HG02981 (cell line): ENCODE results near the gene MAD1L1.

ENCODE experiments used
- ATAC-seq: cut with Tn5 transposase; IDR thresholded peaks from one replicate; pipeline ENCODE4 v1.9.1; 2021; ENCODE audit warnings: mild to moderate bottlenecking, moderate library complexity; ENCODE audit not compliant: unreplicated experiment

MAD1L1 gene

DNA sequence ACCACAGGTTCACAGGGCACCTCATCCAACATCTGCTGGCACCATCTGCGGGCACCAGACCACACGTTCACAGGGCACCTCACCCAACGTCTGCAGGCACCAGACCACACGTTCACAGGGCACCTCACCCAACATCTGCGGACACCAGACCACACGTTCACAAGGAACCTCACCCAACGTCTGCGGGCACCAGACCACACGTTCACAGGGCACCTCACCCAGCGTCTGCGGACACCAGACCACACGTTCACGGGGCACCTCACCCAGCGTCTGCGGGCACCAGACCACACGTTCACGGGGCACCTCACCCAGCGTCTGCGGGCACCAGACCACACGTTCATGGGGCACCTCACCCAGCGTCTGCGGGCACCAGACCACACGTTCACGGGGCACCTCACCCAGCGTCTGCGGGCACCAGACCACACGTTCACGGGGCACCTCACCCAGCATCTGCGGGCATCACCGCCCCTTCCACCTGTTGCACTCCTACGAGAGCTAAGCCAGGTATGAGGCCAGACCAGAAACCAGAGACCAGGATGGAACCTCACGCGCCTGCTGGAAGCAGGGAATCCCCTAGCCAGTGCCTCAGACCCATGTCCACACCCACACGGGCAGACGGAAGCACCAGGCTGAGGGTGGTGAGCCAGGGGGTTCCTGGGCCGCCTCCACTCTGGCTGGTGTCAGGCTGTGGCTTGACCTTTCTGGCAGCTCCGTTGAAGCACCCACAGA is 182.8 kb downstream of the MAD1L1 start:
- ATAC-seq, result no peak

DNA sequence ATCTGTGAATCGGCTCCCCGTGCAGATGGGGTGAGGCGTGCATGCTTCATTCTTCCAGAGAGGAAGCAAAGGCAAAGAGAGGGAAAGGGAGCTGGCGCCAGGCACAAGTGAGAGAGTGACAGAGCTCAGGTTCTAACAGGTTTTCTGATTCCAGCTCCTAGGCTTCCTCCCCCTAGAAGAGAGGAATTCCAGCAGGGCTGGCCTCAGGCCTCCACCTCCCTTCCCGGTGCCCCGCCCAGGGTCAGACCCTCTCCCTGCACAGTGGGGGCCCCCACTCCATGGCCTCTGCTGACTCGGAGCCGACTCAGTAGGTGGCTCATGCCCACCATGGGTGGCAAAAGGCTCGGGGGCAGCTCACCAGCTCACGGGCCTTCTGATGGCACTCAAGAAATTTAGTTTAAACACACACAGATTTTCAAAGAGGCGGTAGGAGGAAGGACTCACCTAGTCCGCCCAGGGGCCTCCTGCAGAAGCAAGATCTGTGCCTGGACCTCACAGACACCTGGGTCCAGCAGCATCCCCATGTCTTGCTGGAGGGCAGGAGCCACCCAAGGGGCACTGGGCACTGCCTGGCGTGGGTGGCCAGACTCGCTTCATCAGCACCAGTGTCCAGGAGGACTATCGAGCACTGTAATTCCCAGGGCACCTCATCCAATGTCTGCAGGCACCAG is 183.5 kb downstream of the MAD1L1 start:
- ATAC-seq, result no peak

DNA sequence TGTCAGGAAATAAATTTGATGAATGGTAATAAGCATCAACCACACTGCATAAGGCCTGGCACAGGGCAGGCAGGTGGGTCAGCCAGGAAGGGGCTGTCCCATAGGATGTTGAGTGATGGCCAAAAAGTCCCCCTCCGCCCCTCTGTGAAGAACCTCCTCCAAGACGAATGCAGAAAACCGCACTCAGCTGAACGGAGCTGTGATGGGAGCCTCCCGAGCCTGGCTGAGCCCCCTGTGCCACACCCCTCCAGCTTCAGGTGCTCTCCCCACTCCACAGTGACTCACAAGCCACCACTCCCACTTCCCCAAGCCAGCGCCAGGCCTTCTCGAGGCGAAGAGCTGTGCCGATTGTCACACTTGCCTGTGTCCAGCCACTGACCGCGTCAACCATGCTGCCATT is 184.2 kb downstream of the MAD1L1 start:
- ATAC-seq, result no peak

DNA sequence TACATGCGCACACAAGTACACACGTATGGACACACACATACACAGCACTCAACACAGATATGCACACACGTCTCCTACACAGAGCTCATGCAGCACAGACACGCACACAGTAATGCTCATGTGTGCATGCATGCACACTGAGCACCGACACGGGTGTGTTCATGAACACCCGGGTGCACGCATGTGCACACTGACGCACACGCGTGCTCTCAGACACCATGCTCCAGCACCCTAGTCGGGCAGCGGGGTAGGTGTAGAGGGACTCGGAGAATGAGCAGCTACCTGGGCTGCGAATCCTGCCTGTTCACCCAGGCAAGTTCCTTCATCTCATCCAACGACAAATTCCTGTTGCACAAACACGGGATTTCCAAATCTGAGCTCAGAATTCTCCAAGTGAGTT is 184.7 kb downstream of the MAD1L1 start:
- no peak for ATAC-seq

DNA sequence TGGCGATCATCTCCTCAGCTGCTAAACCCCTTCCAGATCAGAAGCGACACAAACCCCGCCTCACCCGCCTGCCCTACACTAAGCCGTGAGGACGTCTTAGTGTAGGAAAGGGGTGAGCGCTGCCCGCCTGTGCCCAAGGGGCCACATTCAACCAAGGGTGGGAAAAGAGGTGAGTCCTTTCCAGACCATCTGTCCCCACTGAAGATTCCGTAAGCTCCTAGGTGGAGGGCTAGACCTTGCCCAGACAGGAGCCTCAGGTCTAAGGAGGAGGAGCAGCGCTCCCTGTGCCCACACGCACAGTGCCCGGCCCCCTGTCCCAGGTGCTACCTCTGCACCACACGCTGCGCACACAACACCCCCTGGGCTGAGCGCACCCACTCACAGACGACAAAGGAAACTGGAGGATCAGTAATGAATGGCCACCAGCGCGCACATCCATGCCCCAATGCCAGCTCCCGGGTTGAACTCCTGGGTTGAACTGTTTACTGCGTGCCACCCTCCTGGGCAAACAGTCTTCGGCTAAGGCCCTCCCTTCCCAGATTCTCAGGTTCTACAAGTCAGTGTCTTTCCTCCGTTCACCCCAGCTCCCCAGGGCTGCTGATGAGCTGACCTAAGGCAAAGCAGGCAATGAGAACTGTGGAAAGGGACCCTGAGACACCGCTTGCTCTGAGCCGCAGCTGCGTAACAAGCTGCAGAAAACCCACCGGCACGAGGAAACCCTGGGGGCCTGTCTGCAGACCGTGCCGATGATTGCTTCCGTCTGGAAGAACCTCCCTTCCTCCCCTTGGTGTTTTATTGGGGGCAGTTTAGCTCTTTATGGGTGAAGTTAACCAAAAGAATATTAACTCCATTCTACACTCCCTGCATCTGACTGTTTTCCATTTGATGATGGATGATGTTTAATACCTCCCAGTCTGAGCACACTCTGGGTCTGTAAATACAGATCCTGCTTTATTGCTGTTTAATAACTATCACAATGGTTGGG is 185.9 kb downstream of the MAD1L1 start:
- ATAC-seq, result no peak

GRCh38 chr7:2045559-2046405 is 187.0 kb downstream of the MAD1L1 start:
- ATAC-seq, result no peak

DNA sequence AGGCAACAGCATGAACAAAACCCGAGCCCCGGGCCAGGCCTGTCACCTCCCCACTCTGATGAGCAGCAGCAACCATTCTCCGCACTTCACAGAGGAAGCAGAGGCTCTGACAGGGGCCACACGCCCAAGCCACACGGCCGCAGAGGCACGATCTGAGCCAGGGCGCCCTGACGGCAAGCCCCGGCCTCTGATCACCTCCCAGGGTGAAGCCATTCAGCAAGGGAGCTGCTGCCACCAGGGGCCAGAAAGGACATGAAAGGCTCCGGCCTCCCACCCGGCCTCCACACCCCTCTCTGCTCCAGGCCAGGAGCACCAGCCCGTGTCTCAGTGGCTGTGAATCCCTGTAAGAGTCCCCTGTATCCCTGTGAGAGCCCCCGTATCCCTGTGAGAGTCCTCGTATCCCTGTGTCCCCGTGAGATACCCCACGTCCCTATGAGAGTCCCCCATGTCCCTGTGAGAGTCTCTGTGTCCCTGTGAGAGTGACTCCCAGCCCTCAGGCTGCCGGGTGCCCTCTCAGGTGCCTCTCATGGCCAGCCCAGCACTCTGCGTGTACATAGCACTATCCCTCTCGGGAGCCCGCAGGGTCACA is 187.8 kb downstream of the MAD1L1 start:
- no peak for ATAC-seq

- no peak for ATAC-seq
Observed at GRCh38 chr7:2044311-2044882, 188.3 kb downstream of the MAD1L1 start.

DNA sequence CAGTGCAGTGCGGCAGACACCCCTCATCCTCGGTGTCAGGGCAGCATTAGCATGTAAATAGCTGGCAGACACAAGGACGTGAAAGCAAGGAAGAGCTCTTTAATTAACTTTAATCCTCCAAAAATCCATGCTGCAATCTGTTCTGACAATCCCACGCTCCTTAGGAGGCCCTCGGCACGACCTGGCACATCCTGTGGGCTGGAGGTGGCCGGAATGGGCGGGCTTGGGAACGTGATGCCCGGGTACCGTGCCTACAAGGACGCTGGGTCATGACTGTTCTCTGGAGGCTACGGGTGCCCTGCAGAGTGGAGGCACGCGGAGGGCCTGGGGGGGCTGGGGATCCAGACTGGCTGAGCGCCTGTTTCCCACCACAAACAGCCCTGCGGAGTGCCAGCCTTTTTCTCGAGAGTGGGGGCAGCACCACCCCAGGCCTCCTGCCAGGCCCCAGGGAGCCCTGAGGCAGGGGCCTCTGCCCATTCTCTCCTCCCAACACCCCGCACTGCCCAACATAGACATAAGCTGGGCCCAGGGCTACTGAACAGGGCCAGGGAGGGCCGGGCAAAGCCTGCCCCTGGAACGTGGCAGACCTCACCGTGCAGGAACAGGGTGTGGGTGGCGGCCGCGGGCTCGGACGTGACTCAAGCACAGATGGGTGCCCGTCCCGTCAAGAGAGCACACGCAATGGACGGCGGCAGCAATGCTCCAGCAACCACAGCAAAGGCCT is 189.3 kb downstream of the MAD1L1 start:
- no peak for ATAC-seq

- no peak for ATAC-seq
Observed at GRCh38 chr7:2042650-2043049, 190.1 kb downstream of the MAD1L1 start.

GRCh38 chr7:2041496-2042367 is 191.0 kb downstream of the MAD1L1 start:
- ATAC-seq, result no peak

- ATAC-seq, result no peak
Observed at GRCh38 chr7:2040893-2041270, 191.9 kb downstream of the MAD1L1 start.

- ATAC-seq, result no peak
Observed at GRCh38 chr7:2040201-2040892, 192.4 kb downstream of the MAD1L1 start.

DNA sequence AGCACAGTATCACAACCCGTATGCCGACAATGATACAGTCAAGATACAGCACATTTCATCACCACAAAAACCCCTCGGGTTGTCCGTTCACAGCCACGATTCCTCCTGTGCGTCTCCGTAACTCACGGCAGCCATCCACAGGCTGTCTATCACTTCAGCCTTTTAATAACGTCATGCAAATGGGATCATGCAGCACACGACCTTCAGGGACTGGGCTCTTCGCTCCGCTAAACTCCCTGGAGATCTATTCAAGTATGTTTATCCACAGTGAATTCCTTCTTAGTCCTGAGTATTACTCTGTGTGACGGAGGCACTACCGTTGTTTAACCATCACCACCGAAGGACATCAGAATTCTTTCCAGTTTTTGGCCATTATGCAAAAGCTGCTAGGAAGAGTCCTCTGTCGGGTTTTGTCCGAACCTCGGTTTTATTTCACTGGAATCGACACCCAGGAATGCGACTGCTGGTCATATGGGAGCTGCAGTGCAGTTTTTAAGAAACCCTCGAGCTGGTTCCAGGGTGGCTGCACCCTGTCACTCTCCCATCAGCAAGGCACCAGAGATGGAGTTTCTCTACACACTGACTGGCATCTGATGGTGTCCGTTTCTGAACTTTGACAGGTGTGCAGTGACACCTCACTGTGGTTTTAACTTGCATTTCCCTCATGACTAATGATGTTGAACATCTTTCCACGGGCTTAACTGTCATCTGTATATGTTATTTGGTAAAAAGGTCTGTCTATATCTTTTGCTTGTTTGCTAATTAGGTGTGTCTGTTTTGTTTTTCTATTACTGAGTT is 193.6 kb downstream of the MAD1L1 start:
- ATAC-seq, result no peak

- peak; percentile 59 for ATAC-seq
Observed at GRCh38 chr7:2037808-2038522, 194.8 kb downstream of the MAD1L1 start.

GRCh38 chr7:2037301-2037807 is 195.4 kb downstream of the MAD1L1 start:
- ATAC-seq, result no peak
